HepG2 (cell line): ENCODE results near the gene SLC18A3. TPM values are rescaled to one million over a fixed set of nuclear protein-coding genes. Genes with fewer than 3 reads are reported as not detected.
A peak's percentile ranks its signal among the peaks of the same experiment; 100 is the strongest.

Source experiments
- ATM ChIP-seq: fragments of 450-650 bp; IDR thresholded peaks from 2 replicates; pipeline ENCODE4 v1.7.1; 2017; ENCODE audit warnings: mild to moderate bottlenecking, borderline replicate concordance
- ATRX ChIP-seq: sonication (generic); formaldehyde crosslinking; IDR thresholded peaks from 2 replicates; pipeline ENCODE4 v1.4.0; 2020; ENCODE audit warnings: missing genetic modification reagents, borderline replicate concordance
- CENPX ChIP-seq: sonication (generic); formaldehyde crosslinking; IDR thresholded peaks from 2 replicates; pipeline ENCODE4 v1.9.0; 2021; ENCODE audit warnings: mild to moderate bottlenecking, missing genetic modification reagents, moderate library complexity
- FLYWCH1 ChIP-seq: sonication (generic); formaldehyde crosslinking; IDR thresholded peaks from 2 replicates; pipeline ENCODE4 v1.8.1; 2023; ENCODE audit warnings: mild to moderate bottlenecking, missing genetic modification reagents
- HES4 ChIP-seq: sonication (generic); formaldehyde crosslinking; IDR thresholded peaks from 2 replicates; pipeline ENCODE4 v1.9.0; 2021; ENCODE audit warnings: mild to moderate bottlenecking, missing genetic modification reagents, borderline replicate concordance
- HNRNPLL ChIP-seq: fragments of 200-400 bp; formaldehyde crosslinking; IDR thresholded peaks from 2 replicates; pipeline ENCODE4 v1.6.1; 2017; ENCODE audit warnings: mild to moderate bottlenecking, low read depth, low read length; ENCODE audit not compliant: poor library complexity, severe bottlenecking
- HOXA9 ChIP-seq: sonication (generic); formaldehyde crosslinking; IDR thresholded peaks from 2 replicates; pipeline ENCODE4 v1.8.1; 2022; ENCODE audit warnings: missing genetic modification reagents, mild to moderate bottlenecking, moderate library complexity, borderline replicate concordance
- JARID2 ChIP-seq: sonication (generic); formaldehyde crosslinking; IDR thresholded peaks from 2 replicates; pipeline ENCODE4 v1.8.1; 2023; ENCODE audit warnings: missing genetic modification reagents, inconsistent platforms; ENCODE audit not compliant: insufficient replicate concordance
- KAT7 ChIP-seq: IDR thresholded peaks from 2 replicates; pipeline ENCODE4 v1.6.1; 2018; ENCODE audit warnings: borderline replicate concordance, missing compliant biosample characterization
- POGZ ChIP-seq: sonication (generic); formaldehyde crosslinking; IDR thresholded peaks from 2 replicates; pipeline ENCODE4 v1.4.0; 2020; ENCODE audit warnings: mild to moderate bottlenecking, missing genetic modification reagents
- POLR2AphosphoS5 ChIP-seq: IDR thresholded peaks from 2 replicates; pipeline ENCODE4 v1.6.1; 2012; ENCODE audit warnings: low read depth, low read length
- RFX1 ChIP-seq: fragments of 450-650 bp; IDR thresholded peaks from 2 replicates; pipeline ENCODE4 v1.6.1; 2017
- SMARCE1 ChIP-seq: fragments of 450-650 bp; IDR thresholded peaks from 2 replicates; pipeline ENCODE4 v1.6.1; 2017; ENCODE audit warnings: borderline replicate concordance
- SP140L ChIP-seq: sonication (generic); formaldehyde crosslinking; IDR thresholded peaks from 2 replicates; pipeline ENCODE4 v1.4.0; 2020; ENCODE audit warnings: missing genetic modification reagents, borderline replicate concordance
- TAF15 ChIP-seq: fragments of 200-400 bp; formaldehyde crosslinking; IDR thresholded peaks from one replicate; pipeline ENCODE4 v1.6.1; 2018; ENCODE audit warnings: mild to moderate bottlenecking, low read depth, low read length; ENCODE audit not compliant: poor library complexity, severe bottlenecking
- TBP ChIP-seq: sonication (generic); formaldehyde crosslinking; IDR thresholded peaks from 2 replicates; pipeline ENCODE4 v1.5.0; 2020; ENCODE audit warnings: missing genetic modification reagents
- U2AF1 ChIP-seq: fragments of 200-400 bp; formaldehyde crosslinking; optimal IDR thresholded peaks from 2 replicates; pipeline ENCODE3; 2017; ENCODE audit warnings: mild to moderate bottlenecking, low read depth, low read length
- ZFP62 ChIP-seq: sonication (generic); formaldehyde crosslinking; IDR thresholded peaks from 2 replicates; pipeline ENCODE4 v1.4.0; 2020; ENCODE audit warnings: missing genetic modification reagents
- ZNF33B ChIP-seq: sonication (generic); formaldehyde crosslinking; IDR thresholded peaks from 2 replicates; pipeline ENCODE4 v1.5.1; 2020; ENCODE audit warnings: mild to moderate bottlenecking, missing genetic modification reagents
- ZNF367 ChIP-seq: sonication (generic); formaldehyde crosslinking; IDR thresholded peaks from 2 replicates; pipeline ENCODE4 v1.4.0; 2020; ENCODE audit warnings: missing genetic modification reagents, borderline replicate concordance
- ZNF557 ChIP-seq: sonication (generic); formaldehyde crosslinking; IDR thresholded peaks from 2 replicates; pipeline ENCODE4 v1.4.0; 2020; ENCODE audit warnings: missing genetic modification reagents
- ZNF563 ChIP-seq: sonication (generic); formaldehyde crosslinking; IDR thresholded peaks from 2 replicates; pipeline ENCODE4 v1.8.0; 2022; ENCODE audit warnings: mild to moderate bottlenecking, moderate library complexity, missing genetic modification reagents
- ZNF589 ChIP-seq: sonication (generic); formaldehyde crosslinking; conservative IDR thresholded peaks from 2 replicates; pipeline ENCODE4 v1.8.0; 2022; ENCODE audit warnings: mild to moderate bottlenecking, moderate library complexity, missing genetic modification reagents
- ZNF660 ChIP-seq: sonication (generic); formaldehyde crosslinking; IDR thresholded peaks from 2 replicates; pipeline ENCODE4 v1.5.1; 2020; ENCODE audit warnings: mild to moderate bottlenecking, low read depth, missing genetic modification reagents, borderline replicate concordance
- ZNF737 ChIP-seq: sonication (generic); formaldehyde crosslinking; IDR thresholded peaks from 2 replicates; pipeline ENCODE4 v1.5.0; 2020; ENCODE audit warnings: missing genetic modification reagents, mild to moderate bottlenecking, borderline replicate concordance
- ZNF740 ChIP-seq: sonication (generic); formaldehyde crosslinking; IDR thresholded peaks from 2 replicates; pipeline ENCODE4 v1.4.0; 2020; ENCODE audit warnings: missing genetic modification reagents
- ZNF780A ChIP-seq: sonication (generic); formaldehyde crosslinking; IDR thresholded peaks from 2 replicates; pipeline ENCODE4 v1.8.0; 2022; ENCODE audit warnings: mild to moderate bottlenecking, missing genetic modification reagents, moderate library complexity
- ZNF878 ChIP-seq: sonication (generic); formaldehyde crosslinking; IDR thresholded peaks from 2 replicates; pipeline ENCODE4 v1.8.1; 2023; ENCODE audit warnings: mild to moderate bottlenecking, missing genetic modification reagents, moderate library complexity
- polyA plus RNA-seq, 8 experiments: library from polyadenylated mRNA; depleted of rRNA in 3 of 8; stranded (reverse) in 7 of 8; unstranded in 1 of 8; fragments of >200 nt; fragmentation: Illumina TruSeq in 4 of 8; extraction: Trizol in 4 of 8; gene quantifications; 2 replicates each; pipeline versions ENCODE4 v1.2.1 to v1.2.3, GENCODE V29; 2011 to 2016; ENCODE audit warnings: low read depth in 4 of 8, missing spikeins in 1 of 8, mixed read lengths in 1 of 8; ENCODE audit not compliant: insufficient read depth in 1 of 8
- total RNA-seq, 5 experiments: library from RNA; depleted of rRNA; stranded (reverse); fragments of >200 nt; fragmentation: Illumina TruSeq; extraction: Trizol; gene quantifications; 2 replicates each; pipeline ENCODE4 v1.2.3, GENCODE V29; 2016; ENCODE audit warnings: low read depth in 1 of 5
- TF ChIP-seq, protein P1 (sequence below): sonication (generic); formaldehyde crosslinking; IDR thresholded peaks from 2 replicates; pipeline ENCODE4 v1.4.0; 2020; ENCODE audit warnings: missing genetic modification reagents, borderline replicate concordance
- TF ChIP-seq, protein P2 (sequence below): IDR thresholded peaks from 2 replicates; pipeline ENCODE4 v1.6.1; 2016

The SLC18A3 gene
- total and polyA plus RNA-seq, 2 of the 13 experiments (the other 11 are each of a cell fraction or from before 2014, with no cell fraction given), result not detected

DNA sequence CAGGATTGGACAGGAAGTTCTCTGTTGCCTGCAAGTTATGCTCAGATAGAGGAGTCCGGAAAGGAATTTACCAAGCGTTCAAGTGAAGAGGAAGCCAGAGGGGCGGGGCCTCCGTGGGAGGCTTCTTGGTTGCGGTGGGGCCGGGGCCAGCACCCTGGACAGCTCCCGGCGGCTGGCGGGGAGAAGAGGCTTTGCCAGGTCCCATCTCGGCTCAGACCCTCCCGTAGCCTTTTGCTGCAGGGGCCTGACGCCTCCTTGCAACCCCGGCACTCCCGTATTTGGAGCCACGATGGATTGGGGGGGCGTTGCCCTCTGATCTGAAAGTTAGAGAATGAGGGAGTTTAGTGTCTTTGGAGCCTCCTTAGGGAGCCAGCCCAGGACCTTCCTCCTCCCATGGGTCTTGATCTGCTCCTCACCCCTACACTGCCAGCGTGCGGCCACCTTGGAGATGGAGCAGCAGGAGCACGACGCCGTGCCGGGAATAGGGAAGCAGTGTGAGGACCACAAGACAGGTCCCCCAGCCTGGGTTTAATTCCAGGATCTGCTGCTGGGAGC, 3.1 kb upstream of the SLC18A3 start (continued):
- TF ChIP-seq SP140L (CRISPR knock-in tag) (peak; percentile 92; the same call in 1 of the 2 replicates), RFX1 (no peak), ZNF33B (CRISPR knock-in tag) (no peak), ZNF737 (CRISPR knock-in tag) (no peak), JARID2 (CRISPR knock-in tag) (peak; percentile 79), ATRX (no peak), TAF15 (no peak), ZNF367 (peak; percentile 83; the same call in 1 of the 2 replicates), POGZ (CRISPR knock-in tag) (no peak), ZNF589 (CRISPR knock-in tag) (peak; percentile 80; the same call in 1 of the 2 replicates), HOXA9 (CRISPR knock-in tag) (peak; percentile 62; the same call in 1 of the 2 replicates), ZNF740 (CRISPR knock-in tag) (no peak), ZNF557 (no peak), HES4 (CRISPR knock-in tag) (0 out of 2 replicates have a peak, but pooled peaks have one; percentile 32), ATM (no peak), CENPX (CRISPR knock-in tag) (no peak), ZNF878 (CRISPR knock-in tag) (peak; percentile 52; the same call in 1 of the 2 replicates), ZNF660 (no peak), TBP (no peak), ZNF563 (CRISPR knock-in tag) (peak; percentile 71; the same call in 1 of the 2 replicates), U2AF1 (no peak), SMARCE1 (no peak), HNRNPLL (no peak), FLYWCH1 (CRISPR knock-in tag) (peak; percentile 71; the same call in 1 of the 2 replicates), POLR2AphosphoS5 (no peak), ZNF780A (CRISPR knock-in tag) (no peak), ZFP62 (CRISPR knock-in tag) (no peak), KAT7 (no peak)
- TF ChIP-seq, protein P1, sequence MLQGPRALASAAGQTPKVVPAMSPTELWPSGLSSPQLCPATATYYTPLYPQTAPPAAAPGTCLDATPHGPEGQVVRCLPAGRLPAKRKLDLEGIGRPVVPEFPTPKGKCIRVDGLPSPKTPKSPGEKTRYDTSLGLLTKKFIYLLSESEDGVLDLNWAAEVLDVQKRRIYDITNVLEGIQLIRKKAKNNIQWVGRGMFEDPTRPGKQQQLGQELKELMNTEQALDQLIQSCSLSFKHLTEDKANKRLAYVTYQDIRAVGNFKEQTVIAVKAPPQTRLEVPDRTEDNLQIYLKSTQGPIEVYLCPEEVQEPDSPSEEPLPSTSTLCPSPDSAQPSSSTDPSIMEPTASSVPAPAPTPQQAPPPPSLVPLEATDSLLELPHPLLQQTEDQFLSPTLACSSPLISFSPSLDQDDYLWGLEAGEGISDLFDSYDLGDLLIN (CRISPR knock-in tag), result peak; percentile 83; the same call in 1 of the 2 replicates
- TF ChIP-seq, protein P2, sequence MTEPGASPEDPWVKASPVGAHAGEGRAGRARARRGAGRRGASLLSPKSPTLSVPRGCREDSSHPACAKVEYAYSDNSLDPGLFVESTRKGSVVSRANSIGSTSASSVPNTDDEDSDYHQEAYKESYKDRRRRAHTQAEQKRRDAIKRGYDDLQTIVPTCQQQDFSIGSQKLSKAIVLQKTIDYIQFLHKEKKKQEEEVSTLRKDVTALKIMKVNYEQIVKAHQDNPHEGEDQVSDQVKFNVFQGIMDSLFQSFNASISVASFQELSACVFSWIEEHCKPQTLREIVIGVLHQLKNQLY (CRISPR knock-in tag), result no peak
